ENCODE results near the gene SRCIN1.

The SRCIN1 gene

GRCh38 chr17:38554430-38555350 lies 51.1 kb downstream of the SRCIN1 start:
- Histone ChIP-seq H3K9me3 (ENCODE audit: control insufficient read depth, low read length) (no peaks in the 10 kb centered on the region), H3K4me3 (ENCODE audit: low read depth, low read length) (no peak overlapping the region), H3K36me3 (ENCODE audit: control insufficient read depth, insufficient read depth, low read length) (no peaks in the 10 kb centered on the region), H3K4me2 (ENCODE audit: low read length) (no peak overlapping the region), H3K79me2 (no peaks in the 10 kb centered on the region), H3K27ac (peak overlapping the region; percentile 2), H3K4me1 (peaks cover 36% of the 10 kb centered on the region), H2AFZ (peak overlapping the region; percentile 36), H3K9ac (no peak overlapping the region), H3K27me3 (ENCODE audit: control insufficient read depth, insufficient read depth, low read length) (no peaks in the 10 kb centered on the region)
- no peak for TF ChIP-seq CTCF (IDR thresholded peaks at IDR 0.05)

- H3K4me3 ChIP-seq (ENCODE audit: low read depth, low read length) = no peak overlapping the region
- H2AFZ ChIP-seq = no peak overlapping the region
- no peak overlapping the region for H3K9ac ChIP-seq
- H3K27me3 ChIP-seq (ENCODE audit: control insufficient read depth, insufficient read depth, low read length) = no peaks in the 10 kb centered on the region
- H3K36me3 ChIP-seq (ENCODE audit: control insufficient read depth, insufficient read depth, low read length) = no peaks in the 10 kb centered on the region
- peaks cover 21% of the 10 kb centered on the region for H3K4me1 ChIP-seq
- H3K9me3 ChIP-seq (ENCODE audit: control insufficient read depth, low read length) = no peaks in the 10 kb centered on the region
- H3K4me2 ChIP-seq (ENCODE audit: low read length) = no peak overlapping the region
- no peaks in the 10 kb centered on the region for H3K79me2 ChIP-seq
- no peak overlapping the region for H3K27ac ChIP-seq
- no peak for TF ChIP-seq CTCF (IDR thresholded peaks at IDR 0.05)
Measured at GRCh38 chr17:38552343-38552742, 53.4 kb downstream of the SRCIN1 start.

- no peak overlapping the region for H3K4me2 ChIP-seq (ENCODE audit: low read length)
- TF ChIP-seq CTCF (IDR thresholded peaks at IDR 0.05) = no peak
- H3K27me3 ChIP-seq (ENCODE audit: control insufficient read depth, insufficient read depth, low read length) = no peaks in the 10 kb centered on the region
- H3K9me3 ChIP-seq (ENCODE audit: control insufficient read depth, low read length) = no peaks in the 10 kb centered on the region
- no peaks in the 10 kb centered on the region for H3K36me3 ChIP-seq (ENCODE audit: control insufficient read depth, insufficient read depth, low read length)
- H3K79me2 ChIP-seq = no peaks in the 10 kb centered on the region
- H3K4me3 ChIP-seq (ENCODE audit: low read depth, low read length) = no peak overlapping the region
- no peak overlapping the region for H2AFZ ChIP-seq
- H3K27ac ChIP-seq = no peak overlapping the region
- H3K9ac ChIP-seq = no peak overlapping the region
- peaks cover 14% of the 10 kb centered on the region for H3K4me1 ChIP-seq
Measured at GRCh38 chr17:38551121-38551520, 54.6 kb downstream of the SRCIN1 start.

GRCh38 chr17:38550661-38551060 lies 55.1 kb downstream of the SRCIN1 start:
- Histone ChIP-seq H3K4me2 (ENCODE audit: low read length) (no peak overlapping the region), H2AFZ (no peak overlapping the region), H3K79me2 (no peaks in the 10 kb centered on the region), H3K27ac (no peak overlapping the region), H3K36me3 (ENCODE audit: control insufficient read depth, insufficient read depth, low read length) (no peaks in the 10 kb centered on the region), H3K9me3 (ENCODE audit: control insufficient read depth, low read length) (no peaks in the 10 kb centered on the region), H3K27me3 (ENCODE audit: control insufficient read depth, insufficient read depth, low read length) (no peaks in the 10 kb centered on the region), H3K9ac (no peak overlapping the region), H3K4me3 (ENCODE audit: low read depth, low read length) (no peak overlapping the region), H3K4me1 (peaks cover 14% of the 10 kb centered on the region)
- TF ChIP-seq CTCF (IDR thresholded peaks at IDR 0.05) = no peak

- H3K4me2 ChIP-seq (ENCODE audit: low read length) = no peak overlapping the region
- no peaks in the 10 kb centered on the region for H3K27me3 ChIP-seq (ENCODE audit: control insufficient read depth, insufficient read depth, low read length)
- no peaks in the 10 kb centered on the region for H3K36me3 ChIP-seq (ENCODE audit: control insufficient read depth, insufficient read depth, low read length)
- TF ChIP-seq CTCF (IDR thresholded peaks at IDR 0.05) = no peak
- H3K4me3 ChIP-seq (ENCODE audit: low read depth, low read length) = no peak overlapping the region
- H3K27ac ChIP-seq = no peak overlapping the region
- no peak overlapping the region for H2AFZ ChIP-seq
- no peaks in the 10 kb centered on the region for H3K9me3 ChIP-seq (ENCODE audit: control insufficient read depth, low read length)
- H3K4me1 ChIP-seq = peaks cover 3% of the 10 kb centered on the region
- H3K9ac ChIP-seq = no peak overlapping the region
- H3K79me2 ChIP-seq = no peaks in the 10 kb centered on the region
Measured at GRCh38 chr17:38549285-38549684, 56.5 kb downstream of the SRCIN1 start.
